ENCODE data around the gene ALK.

Gene ALK

DNA sequence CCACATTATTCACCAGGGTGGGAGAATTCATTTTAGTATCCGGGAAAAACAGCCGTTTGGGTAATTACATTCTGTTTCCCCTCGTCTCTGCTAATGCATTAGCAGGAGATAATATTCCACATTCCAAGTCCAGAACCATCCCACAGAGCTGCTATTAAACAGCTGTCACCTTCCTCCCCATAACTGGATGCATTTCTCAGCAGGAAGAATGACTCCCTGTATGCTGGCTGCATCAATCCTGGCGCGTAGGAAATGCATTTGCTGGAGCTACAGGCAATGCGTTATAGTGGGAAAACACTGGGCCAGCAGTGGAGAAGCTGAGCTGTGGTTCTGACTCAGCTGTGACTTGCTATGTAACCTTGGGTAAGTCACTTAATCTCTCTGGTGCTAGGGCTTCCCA is 560.2 kb downstream of the ALK start:
- DNase-seq: no peak
- TF ChIP-seq POLR2A (IDR thresholded peaks at IDR 0.05; ENCODE audit: low read length) (no peak), GATA1 (IDR thresholded peaks at IDR 0.05; ENCODE audit: low read depth, low read length) (no peak)

DNA sequence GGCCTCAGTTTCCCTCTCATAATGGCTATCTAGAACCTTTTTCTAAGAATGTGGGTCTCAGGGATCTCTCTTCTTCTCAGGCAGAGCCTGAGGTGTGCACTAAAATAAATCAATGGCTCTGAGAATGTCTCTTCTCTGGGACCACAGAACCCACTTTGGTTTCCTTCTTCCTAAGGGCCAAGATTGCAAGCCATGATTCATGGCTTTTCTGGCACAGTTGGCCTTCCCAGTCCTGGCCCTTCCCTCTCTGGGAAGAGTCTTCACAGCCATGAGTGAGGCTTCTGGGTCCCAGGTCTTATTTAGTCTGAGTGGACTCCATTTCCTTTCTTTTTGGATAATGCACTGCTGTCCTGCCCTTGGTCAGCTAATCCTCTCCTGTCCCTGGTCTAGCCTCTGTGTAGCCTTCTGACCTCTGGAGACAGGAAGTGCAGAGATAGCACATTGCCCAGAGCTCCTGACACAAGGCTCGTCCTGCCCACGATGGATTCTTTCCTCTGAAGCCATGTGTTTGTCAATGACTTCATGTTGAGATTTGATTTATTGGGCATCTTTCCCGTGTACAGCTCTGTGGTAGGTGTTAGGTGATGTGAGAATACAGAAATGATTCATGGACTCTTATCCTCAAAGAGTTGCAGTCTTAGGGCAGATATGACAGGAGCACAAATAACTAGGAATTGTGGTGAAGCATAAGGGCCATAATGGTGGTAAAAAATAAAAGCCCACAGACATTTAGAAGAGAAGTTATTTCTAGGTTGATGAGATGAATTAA is 561.2 kb downstream of the ALK start:
- DNase-seq: no peak
- TF ChIP-seq POLR2A (IDR thresholded peaks at IDR 0.05; ENCODE audit: low read length) (no peak), GATA1 (IDR thresholded peaks at IDR 0.05; ENCODE audit: low read depth, low read length) (no peak)

DNA sequence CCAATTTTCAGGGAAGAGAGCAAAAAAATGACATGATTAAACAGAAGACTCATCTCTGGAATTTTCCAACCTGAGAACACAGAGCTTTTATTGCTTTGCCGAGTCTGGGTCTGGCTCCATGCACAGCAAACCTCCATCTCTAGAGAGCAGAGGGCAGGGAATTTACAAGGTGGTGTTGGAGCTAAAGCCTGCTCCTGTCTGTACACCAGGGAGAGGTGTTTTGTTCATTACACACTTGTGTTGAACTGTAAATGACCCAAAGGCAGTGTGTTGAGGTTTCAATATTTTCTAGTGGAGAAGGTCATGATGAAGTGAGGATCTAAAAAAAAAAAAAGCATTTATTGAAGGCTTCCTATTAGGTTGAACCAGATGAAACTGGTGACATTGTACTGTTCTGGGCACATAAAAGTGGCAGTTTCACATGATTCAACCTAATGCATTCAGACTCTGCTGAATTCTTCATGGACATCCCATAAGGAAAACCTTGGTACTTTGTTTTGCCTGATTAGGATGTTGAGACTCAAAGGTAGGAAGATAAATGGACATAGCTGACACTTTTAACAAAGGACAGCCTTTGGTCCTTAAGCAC is 567.9 kb downstream of the ALK start:
- TF ChIP-seq GATA1 (IDR thresholded peaks at IDR 0.05; ENCODE audit: low read depth, low read length): no peak
- no peak for TF ChIP-seq POLR2A (IDR thresholded peaks at IDR 0.05; ENCODE audit: low read length)
- no peak for DNase-seq

DNA sequence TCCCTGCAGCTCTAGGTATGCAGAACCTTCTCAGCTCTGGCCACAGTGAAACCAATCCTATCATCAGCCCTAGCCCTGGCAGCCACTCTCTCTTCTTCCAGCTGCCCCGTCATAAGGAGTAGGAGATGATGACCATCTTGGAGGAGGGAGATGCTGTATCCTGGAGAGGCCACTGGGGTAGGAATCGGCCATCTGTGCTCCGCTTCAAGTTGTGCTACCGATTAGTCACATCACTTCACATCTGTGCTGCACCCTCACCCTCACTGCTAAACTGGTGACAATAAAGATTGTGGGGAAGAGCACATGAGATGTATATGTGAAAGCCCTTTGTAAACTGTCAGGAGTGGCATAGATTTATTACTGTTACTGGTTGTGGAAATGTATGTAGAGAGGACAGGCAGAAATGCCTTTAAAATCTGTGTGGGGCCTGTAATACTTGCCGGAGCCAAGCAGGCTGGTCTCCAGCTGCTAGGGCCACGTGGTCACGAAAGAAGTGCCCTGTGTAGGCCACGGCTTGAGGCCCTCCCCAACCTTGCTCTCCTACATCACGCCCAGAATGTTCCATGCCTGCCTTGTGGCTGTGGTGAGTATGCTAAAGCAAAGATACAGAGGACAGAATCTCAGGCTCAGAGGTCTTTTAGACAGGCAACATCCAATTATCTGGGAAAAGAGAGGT is 569.3 kb downstream of the ALK start:
- DNase-seq: no peak
- TF ChIP-seq GATA1 (IDR thresholded peaks at IDR 0.05; ENCODE audit: low read depth, low read length) (no peak), POLR2A (IDR thresholded peaks at IDR 0.05; ENCODE audit: low read length) (no peak)

DNA sequence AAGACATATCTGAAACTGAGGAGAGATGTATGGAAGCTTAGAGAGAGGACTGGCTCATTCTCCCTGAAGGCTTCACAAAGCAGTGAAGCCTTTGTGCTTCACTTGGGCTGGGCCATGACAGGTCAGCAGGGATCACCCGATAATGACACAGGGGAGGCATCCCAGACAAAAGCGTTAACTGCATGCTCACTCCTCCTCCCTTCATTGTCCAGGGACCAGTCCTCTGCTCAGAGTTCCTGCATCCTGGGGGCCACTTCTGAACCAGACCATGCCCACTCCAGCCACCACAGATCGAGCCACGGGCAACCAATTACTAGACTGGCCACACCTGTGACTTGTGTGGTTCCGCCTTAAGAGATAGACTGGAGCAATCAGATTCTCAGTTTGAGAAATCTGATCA is 570.1 kb downstream of the ALK start:
- TF ChIP-seq GATA1 (IDR thresholded peaks at IDR 0.05; ENCODE audit: low read depth, low read length): no peak
- no peak for TF ChIP-seq POLR2A (IDR thresholded peaks at IDR 0.05; ENCODE audit: low read length)
- DNase-seq: no peak

DNA sequence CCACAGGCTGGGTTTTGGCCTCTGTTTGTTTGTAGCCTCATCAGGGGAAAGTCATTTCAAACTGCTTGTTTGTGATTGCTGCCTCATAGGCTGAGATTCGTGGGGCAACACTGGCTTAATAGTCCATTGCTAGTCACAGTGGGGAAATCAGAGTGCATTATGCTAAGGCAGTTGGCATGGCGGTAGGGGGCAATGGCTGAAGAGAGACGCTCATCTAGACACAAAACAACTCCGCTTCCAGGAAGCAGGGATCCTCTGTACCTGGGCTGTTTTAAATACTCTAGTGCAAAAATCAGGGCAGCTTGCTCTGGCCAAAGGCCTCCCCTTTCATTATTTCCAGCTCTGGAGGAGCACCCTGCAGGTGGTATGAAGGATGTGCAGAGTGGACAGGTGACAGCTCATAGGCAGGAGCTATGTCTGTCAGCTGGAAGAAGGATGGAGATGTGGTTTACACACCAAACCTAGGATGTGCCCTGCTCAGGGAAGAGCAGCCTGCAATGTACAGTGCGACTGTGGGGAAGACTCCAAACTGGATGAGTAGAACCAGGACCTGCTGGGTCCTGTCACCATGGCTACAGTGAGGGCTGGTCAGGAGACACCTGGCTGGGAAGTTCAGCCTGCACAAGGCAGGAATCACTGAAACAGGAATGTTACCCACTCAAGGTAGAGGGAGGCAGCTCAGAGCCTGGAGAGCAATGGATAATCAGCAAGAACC is 571.9 kb downstream of the ALK start:
- TF ChIP-seq GATA1 (IDR thresholded peaks at IDR 0.05; ENCODE audit: low read depth, low read length): no peak
- TF ChIP-seq POLR2A (IDR thresholded peaks at IDR 0.05; ENCODE audit: low read length): no peak
- DNase-seq: no peak

DNA sequence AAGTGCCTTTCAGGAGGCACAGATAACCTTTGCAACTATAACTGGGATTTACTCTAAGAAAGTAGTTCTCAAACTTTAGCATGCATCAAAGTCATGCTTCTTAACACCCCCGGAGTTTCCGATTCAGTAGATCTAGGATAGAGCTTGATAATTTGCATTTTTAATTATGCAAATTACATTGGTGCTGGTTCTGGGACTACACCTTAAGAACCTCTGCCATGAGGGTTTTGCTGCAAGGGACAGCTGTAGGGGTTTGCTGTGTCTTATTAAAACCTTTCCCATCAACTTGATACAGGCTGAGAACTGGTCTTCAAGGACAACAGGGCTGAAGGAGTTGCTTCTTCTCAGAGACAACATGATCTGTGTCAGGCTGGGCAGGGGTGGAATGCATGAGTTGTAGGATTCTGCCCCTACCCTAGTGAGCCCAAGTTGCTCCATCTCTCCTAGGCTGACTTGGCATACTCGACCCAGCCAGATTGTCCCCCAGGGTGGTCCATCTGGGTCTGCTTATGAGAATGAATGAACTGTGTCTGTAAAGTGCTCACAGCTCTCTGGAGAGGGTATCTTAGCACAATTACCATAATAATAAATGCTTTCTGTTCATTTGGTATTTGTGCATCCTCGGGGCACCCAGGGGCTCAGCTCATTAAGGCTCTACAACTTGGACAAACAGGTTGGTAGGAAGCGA is 573.5 kb downstream of the ALK start:
- TF ChIP-seq GATA1 (IDR thresholded peaks at IDR 0.05; ENCODE audit: low read depth, low read length) (no peak), POLR2A (IDR thresholded peaks at IDR 0.05; ENCODE audit: low read length) (no peak)
- DNase-seq: no peak

DNA sequence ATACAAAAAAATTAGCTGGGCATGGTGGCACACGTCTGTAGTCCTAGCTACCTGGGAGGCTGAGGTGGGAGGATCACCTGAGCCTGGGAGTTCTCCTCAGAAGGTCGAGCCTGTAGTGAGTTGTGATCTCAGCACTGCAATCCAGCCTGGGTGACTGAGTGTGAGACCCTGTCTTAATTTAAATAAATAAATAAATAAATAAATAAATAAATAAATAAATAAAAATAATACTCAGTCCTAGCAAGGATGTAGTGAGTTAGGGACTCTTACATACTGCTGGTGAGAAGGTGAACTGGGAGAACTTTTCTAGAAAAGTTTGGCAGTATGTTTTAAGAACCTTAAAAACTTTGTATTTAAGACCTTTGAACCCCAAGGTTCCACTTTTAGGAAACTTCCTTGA is 576.1 kb downstream of the ALK start:
- TF ChIP-seq GATA1 (IDR thresholded peaks at IDR 0.05; ENCODE audit: low read depth, low read length) (no peak), POLR2A (IDR thresholded peaks at IDR 0.05; ENCODE audit: low read length) (no peak)
- DNase-seq: no peak

DNA sequence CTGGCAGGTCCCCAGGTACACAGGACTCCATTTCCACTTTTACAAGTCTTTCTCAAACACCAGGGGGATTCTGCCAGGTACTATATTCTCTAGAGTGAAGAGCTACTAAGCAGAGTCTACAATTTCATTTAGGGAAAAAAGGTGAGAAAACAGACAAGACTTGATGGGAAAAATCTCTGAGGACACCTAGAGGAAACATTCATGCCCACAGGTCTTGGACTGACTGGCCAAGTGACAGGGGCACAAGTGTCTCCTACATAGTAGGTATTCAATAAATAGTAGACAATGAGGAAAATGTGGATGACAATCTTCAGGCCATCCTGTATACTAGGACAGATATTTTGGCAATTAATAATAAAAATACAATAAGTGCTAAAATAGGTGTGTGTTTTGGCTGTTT is 577.6 kb downstream of the ALK start:
- no peak for DNase-seq
- no peak for TF ChIP-seq POLR2A (IDR thresholded peaks at IDR 0.05; ENCODE audit: low read length)
- no peak for TF ChIP-seq GATA1 (IDR thresholded peaks at IDR 0.05; ENCODE audit: low read depth, low read length)

DNA sequence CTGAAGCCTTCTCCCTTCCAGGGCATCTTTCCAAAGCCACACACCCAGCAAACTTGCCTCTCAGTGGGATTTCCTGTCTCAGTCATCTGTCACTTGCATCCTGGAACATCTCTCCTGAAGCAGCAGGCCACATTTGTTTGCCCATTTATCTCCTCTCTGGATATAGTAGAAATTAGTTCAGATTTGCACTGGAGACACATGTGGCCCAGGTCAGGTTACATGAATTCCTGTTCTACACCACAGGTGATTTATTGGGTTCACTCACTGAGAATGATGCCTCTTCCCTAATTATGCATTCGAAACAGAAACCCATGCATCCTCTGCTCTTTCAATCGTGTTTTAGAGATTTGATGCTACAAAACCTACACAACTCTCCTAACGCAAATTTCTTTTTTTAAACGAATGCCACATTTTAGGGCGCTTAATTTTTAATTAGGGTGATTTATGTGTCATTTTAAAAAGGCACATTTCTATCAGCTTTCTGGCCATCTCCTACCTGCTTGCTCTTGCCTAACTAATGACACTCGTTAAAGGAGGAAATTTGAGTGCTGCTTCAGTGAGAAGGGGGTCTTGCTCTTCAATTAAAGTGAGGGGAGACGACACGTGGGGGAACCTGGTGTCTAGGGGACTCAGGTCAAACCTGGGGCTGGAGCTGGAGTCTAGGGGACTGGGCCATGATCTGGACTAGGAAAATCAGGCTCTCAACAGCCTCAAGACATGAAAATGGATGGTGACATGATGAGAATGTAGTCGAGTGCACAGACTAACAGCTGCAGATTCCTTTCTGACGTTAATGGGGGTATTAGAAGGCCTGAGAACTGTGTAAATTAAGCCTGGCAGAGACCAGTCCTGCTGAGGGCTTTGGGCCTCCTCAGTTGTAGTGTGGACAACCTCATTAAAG is 584.8 kb downstream of the ALK start:
- TF ChIP-seq POLR2A (IDR thresholded peaks at IDR 0.05; ENCODE audit: low read length) (no peak), GATA1 (IDR thresholded peaks at IDR 0.05; ENCODE audit: low read depth, low read length) (no peak)

DNA sequence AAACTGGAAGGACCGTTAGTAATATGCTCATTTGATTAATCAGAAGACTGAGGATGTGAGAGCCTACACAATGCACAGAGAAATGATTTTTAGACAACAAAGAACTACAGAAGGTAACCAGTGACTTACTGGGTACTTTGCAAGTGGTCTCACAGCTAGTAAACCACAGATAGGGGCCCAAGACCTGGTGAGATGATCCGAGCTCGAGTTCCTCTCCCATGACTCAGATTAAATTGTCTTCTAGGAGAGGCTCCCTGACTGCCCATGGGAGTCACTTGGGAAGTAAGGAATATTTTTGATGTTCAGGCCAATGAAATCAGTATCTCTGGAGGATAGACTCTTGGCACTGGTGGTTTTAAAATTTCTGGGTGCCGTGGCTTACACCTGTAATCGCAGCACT is 586.0 kb downstream of the ALK start:
- DNase-seq: no peak
- TF ChIP-seq POLR2A (IDR thresholded peaks at IDR 0.05; ENCODE audit: low read length): no peak
- no peak for TF ChIP-seq GATA1 (IDR thresholded peaks at IDR 0.05; ENCODE audit: low read depth, low read length)

More for the DNA sequence above, 584.8 kb downstream of the ALK start:
- DNase-seq: no peak

DNA sequence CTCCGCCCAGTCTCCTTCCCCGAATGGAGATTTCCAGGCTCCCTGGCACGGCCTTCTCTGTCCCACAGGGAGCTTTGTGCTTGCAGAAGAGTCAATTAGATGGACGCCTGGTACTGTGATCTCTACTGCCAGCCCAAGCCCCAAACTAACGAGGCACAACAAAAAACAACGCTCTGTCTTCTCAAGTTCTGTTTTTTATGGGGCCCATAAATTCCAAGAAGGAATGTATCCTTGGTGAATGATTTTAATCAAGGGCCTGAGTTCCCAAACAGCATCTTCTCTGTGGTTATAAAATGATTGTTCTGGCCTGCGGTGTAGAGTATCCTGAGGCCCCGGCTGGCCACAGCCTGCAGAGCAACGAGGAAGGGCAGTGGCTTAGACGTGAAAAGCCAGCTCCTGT is 586.7 kb downstream of the ALK start:
- TF ChIP-seq POLR2A (IDR thresholded peaks at IDR 0.05; ENCODE audit: low read length) (no peak), GATA1 (IDR thresholded peaks at IDR 0.05; ENCODE audit: low read depth, low read length) (no peak)
- no peak for DNase-seq

DNA sequence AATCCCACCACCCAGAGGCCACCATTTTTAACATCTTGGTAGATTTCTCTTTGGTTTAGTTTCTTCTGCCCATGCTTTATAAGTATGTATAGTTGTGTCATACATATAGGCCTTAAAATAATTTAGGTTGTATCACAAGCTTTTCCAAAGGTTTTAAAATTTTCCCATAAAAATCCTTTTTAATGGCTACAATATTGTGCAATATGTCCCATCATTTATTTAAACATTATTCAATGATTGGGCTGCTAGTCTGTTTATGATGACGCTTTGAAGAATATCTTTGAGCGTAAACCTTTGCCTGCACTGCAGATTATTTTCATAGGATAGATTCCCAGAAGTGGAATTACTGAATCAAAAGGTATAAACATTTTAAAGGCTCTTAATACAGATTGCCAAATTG is 588.8 kb downstream of the ALK start:
- DNase-seq: no peak
- TF ChIP-seq POLR2A (IDR thresholded peaks at IDR 0.05; ENCODE audit: low read length) (no peak), GATA1 (IDR thresholded peaks at IDR 0.05; ENCODE audit: low read depth, low read length) (no peak)
